ENCODE results near the gene GABRB3. TPM values are rescaled to one million over a fixed set of nuclear protein-coding genes. Genes with fewer than 3 reads are reported as not detected.

GABRB3 gene
- total RNA-seq, 2 donors from 2014 or later, result 3.6 to 7.3 TPM

- ATAC-seq, result peak; percentile 86
- intact Hi-C loops (cut with DNase I), result no loop called here
- Histone ChIP-seq H3K4me1 (peaks cover 16% of the 10 kb centered on the region), H3K27me3 (no peaks in the 10 kb centered on the region), H3K9me3 (no peaks in the 10 kb centered on the region), H3K4me3 (no peak overlapping the region), H3K36me3 (replicated peaks in 1 of 2; ENCODE audit: insufficient read depth in 1 of 2, low read depth in 2 of 2) (no peaks in the 10 kb centered on the region), H3K27ac (peak overlapping the region in 2 of 4 donors; percentile 10 to 49)
- no peak for TF ChIP-seq CTCF (IDR thresholded peaks at IDR 0.05)
- TF ChIP-seq POLR2A (IDR thresholded peaks at IDR 0.05), result no peak
- peak; percentile 69 to 75 (median 72) for DNase-seq
- WGBS, 2 donors, result 1 to 3% methylated on average over 13 to 82 of the region's 102 CpGs
Measured at GRCh38 chr15:26773067-26773877, 406 bp upstream of the GABRB3 start.

GRCh38 chr15:26771578-26772153, 1.2 kb downstream of the GABRB3 start:
- 1% methylated on average over 8 to 32 of the region's 32 CpGs for WGBS, 2 donors
- Histone ChIP-seq H3K4me3 (peak overlapping the region in 1 of 2 donors; percentile 22), H3K27me3 (no peaks in the 10 kb centered on the region), H3K9me3 (no peaks in the 10 kb centered on the region), H3K36me3 (replicated peaks in 1 of 2; ENCODE audit: insufficient read depth in 1 of 2, low read depth in 2 of 2) (no peaks in the 10 kb centered on the region), H3K4me1 (peaks cover 16% of the 10 kb centered on the region), H3K27ac (peak overlapping the region in 2 of 4 donors; percentile 17 to 28)
- DNase-seq (peak; percentile 26 to 59 (median 40)), ATAC-seq (peak; percentile 60)
- no peak for TF ChIP-seq POLR2A (IDR thresholded peaks at IDR 0.05)
- no peak for TF ChIP-seq CTCF (IDR thresholded peaks at IDR 0.05)
- intact Hi-C loops (cut with DNase I), result no loop called here

- H3K27me3 ChIP-seq, result no peaks in the 10 kb centered on the region
- H3K27ac ChIP-seq, result no peak overlapping the region
- TF ChIP-seq POLR2A (IDR thresholded peaks at IDR 0.05) (no peak), CTCF (IDR thresholded peaks at IDR 0.05) (no peak)
- no peak overlapping the region for H3K4me3 ChIP-seq
- WGBS, 2 donors, result 21 to 30% methylated on average over 10 of the region's 10 CpGs
- DNase-seq (no peak), ATAC-seq (no peak)
- H3K9me3 ChIP-seq, result no peaks in the 10 kb centered on the region
- intact Hi-C loops (cut with DNase I), result no loop called here
- peaks cover 16% of the 10 kb centered on the region for H3K4me1 ChIP-seq
- no peaks in the 10 kb centered on the region for H3K36me3 ChIP-seq (replicated peaks in 1 of 2; ENCODE audit: insufficient read depth in 1 of 2, low read depth in 2 of 2)
Measured at GRCh38 chr15:26771168-26771567, 1.7 kb downstream of the GABRB3 start.

GRCh38 chr15:26767169-26767670, 5.6 kb downstream of the GABRB3 start:
- no peaks in the 10 kb centered on the region for H3K9me3 ChIP-seq
- H3K27ac ChIP-seq, result no peak overlapping the region
- intact Hi-C loops (cut with DNase I), result no loop called here
- peaks cover 11% of the 10 kb centered on the region for H3K4me1 ChIP-seq
- TF ChIP-seq CTCF (IDR thresholded peaks at IDR 0.05) (no peak), POLR2A (IDR thresholded peaks at IDR 0.05) (no peak)
- DNase-seq (no peak), ATAC-seq (no peak)
- 29 to 32% methylated on average over 5 of the region's 5 CpGs for WGBS, 2 donors
- no peaks in the 10 kb centered on the region for H3K27me3 ChIP-seq
- no peak overlapping the region for H3K4me3 ChIP-seq
- no peaks in the 10 kb centered on the region for H3K36me3 ChIP-seq (replicated peaks in 1 of 2; ENCODE audit: insufficient read depth in 1 of 2, low read depth in 2 of 2)
